HEK293 (cell line): ENCODE results near the gene SPOCK3.

Experiments
- CTCF ChIA-PET: fragments of 350-600 bp; formaldehyde crosslinking; extraction: SDS; loops from one replicate; lab custom pipeline; 2021; ENCODE audit warnings: antibody characterized with exemption; lab: Yijun Ruan, JAX
- POLR2A ChIA-PET: fragments of 300-600 bp; formaldehyde crosslinking; extraction: SDS; loops from one replicate; lab custom pipeline; 2020; ENCODE audit warnings: antibody characterized with exemption, inconsistent platforms; lab: Yijun Ruan, JAX
- H3K27ac ChIP-seq: fragments of 200-500 bp; sonication (Bioruptor generic); 2 replicates; pipeline ENCODE4 v1.5.1; 2014; ENCODE audit warnings: low read depth, low read length, control low read depth, inconsistent platforms; ENCODE audit errors: extremely low read depth
- H3K36me3 ChIP-seq, 2 experiments: fragments of 200-500 bp in 1 of 2; sonication (Bioruptor generic) in 1 of 2; 1 replicate in 1 of 2; 2 replicates in 1 of 2; pipeline ENCODE4 v1.5.1; 2014 to 2017; ENCODE audit warnings: inconsistent platforms in 2 of 2, low read length in 2 of 2; ENCODE audit not compliant: control insufficient read depth in 2 of 2, insufficient read depth in 1 of 2
- H3K4me1 ChIP-seq: fragments of 200-500 bp; sonication (Bioruptor generic); 2 replicates; pipeline ENCODE4 v1.5.1; 2014; ENCODE audit warnings: mild to moderate bottlenecking, low read length, inconsistent platforms; ENCODE audit not compliant: control insufficient read depth, insufficient read depth
- H3K4me3 ChIP-seq: 2 replicates; pipeline ENCODE4 v1.5.1; 2011; ENCODE audit warnings: low read depth, mild to moderate bottlenecking, control low read depth, low read length, moderate library complexity
- H3K9me3 ChIP-seq: fragments of 200-500 bp; sonication (Bioruptor generic); 2 replicates; pipeline ENCODE4 v1.5.1; 2014; ENCODE audit warnings: low read depth, low read length, inconsistent platforms; ENCODE audit not compliant: control insufficient read depth, insufficient read depth
- GFI1B ChIP-seq: fragments of 450-650 bp; formaldehyde crosslinking; IDR thresholded peaks from 2 replicates; pipeline ENCODE4 v1.5.1; 2016; ENCODE audit warnings: missing biosample characterization, missing genetic modification characterization
- OSR2 ChIP-seq: fragments of 450-650 bp; formaldehyde crosslinking; IDR thresholded peaks from 2 replicates; pipeline ENCODE4 v1.5.1; 2016; ENCODE audit warnings: missing biosample characterization, missing genetic modification characterization
- REPIN1 ChIP-seq: fragments of 450-650 bp; formaldehyde crosslinking; IDR thresholded peaks from 2 replicates; pipeline ENCODE4 v1.5.1; 2017; ENCODE audit warnings: missing biosample characterization, missing genetic modification characterization, low read depth
- SALL2 ChIP-seq: fragments of 450-650 bp; formaldehyde crosslinking; IDR thresholded peaks from 2 replicates; pipeline ENCODE4 v1.5.0; 2017; ENCODE audit warnings: missing biosample characterization, mild to moderate bottlenecking, missing genetic modification characterization, borderline replicate concordance
- SP3 ChIP-seq: fragments of 450-650 bp; formaldehyde crosslinking; IDR thresholded peaks from 2 replicates; pipeline ENCODE4 v1.5.1; 2016; ENCODE audit warnings: missing biosample characterization, missing genetic modification characterization
- SP7 ChIP-seq: fragments of 450-650 bp; formaldehyde crosslinking; IDR thresholded peaks from 2 replicates; pipeline ENCODE4 v1.5.1; 2016; ENCODE audit warnings: missing biosample characterization, missing genetic modification characterization
- ZBTB44 ChIP-seq: fragments of 450-650 bp; IDR thresholded peaks from 2 replicates; pipeline ENCODE4 v1.5.1; 2018; ENCODE audit warnings: missing biosample characterization, mild to moderate bottlenecking, missing genetic modification characterization
- ZBTB8A ChIP-seq: fragments of 450-650 bp; formaldehyde crosslinking; IDR thresholded peaks from 2 replicates; pipeline ENCODE4 v1.5.1; 2016; ENCODE audit warnings: missing biosample characterization, missing genetic modification characterization
- ZEB2 ChIP-seq: fragments of 450-650 bp; formaldehyde crosslinking; IDR thresholded peaks from 2 replicates; pipeline ENCODE4 v1.5.1; 2016; ENCODE audit warnings: missing biosample characterization, missing genetic modification characterization
- ZFHX2 ChIP-seq: fragments of 450-650 bp; formaldehyde crosslinking; conservative IDR thresholded peaks from 2 replicates; pipeline ENCODE4 v1.5.1; 2016; ENCODE audit warnings: missing biosample characterization, missing genetic modification characterization
- ZNF114 ChIP-seq: fragments of 450-650 bp; formaldehyde crosslinking; IDR thresholded peaks from 2 replicates; pipeline ENCODE4 v1.5.0; 2017; ENCODE audit warnings: missing biosample characterization, missing genetic modification characterization
- ZNF174 ChIP-seq: fragments of 450-650 bp; formaldehyde crosslinking; IDR thresholded peaks from 2 replicates; pipeline ENCODE4 v1.5.0; 2017; ENCODE audit warnings: missing biosample characterization, mild to moderate bottlenecking, missing genetic modification characterization
- ZNF280C ChIP-seq: fragments of 450-650 bp; formaldehyde crosslinking; IDR thresholded peaks from 2 replicates; pipeline ENCODE4 v1.5.1; 2016; ENCODE audit warnings: missing biosample characterization, missing genetic modification characterization
- ZNF292 ChIP-seq: fragments of 450-650 bp; formaldehyde crosslinking; IDR thresholded peaks from 2 replicates; pipeline ENCODE4 v1.5.1; 2016; ENCODE audit warnings: low read depth, missing biosample characterization, missing genetic modification characterization, borderline replicate concordance
- ZNF311 ChIP-seq: fragments of 450-650 bp; formaldehyde crosslinking; IDR thresholded peaks from 2 replicates; pipeline ENCODE4 v1.5.1; 2017; ENCODE audit warnings: missing biosample characterization, missing genetic modification characterization, borderline replicate concordance
- ZNF433 ChIP-seq: fragments of 450-650 bp; formaldehyde crosslinking; IDR thresholded peaks from 2 replicates; pipeline ENCODE4 v1.5.1; 2016; ENCODE audit warnings: missing biosample characterization, missing genetic modification characterization, low read depth
- ZNF510 ChIP-seq: fragments of 450-650 bp; formaldehyde crosslinking; IDR thresholded peaks from 2 replicates; pipeline ENCODE4 v1.5.1; 2018; ENCODE audit warnings: mild to moderate bottlenecking, missing genetic modification characterization, missing biosample characterization; ENCODE audit not compliant: insufficient replicate concordance
- ZNF514 ChIP-seq: fragments of 450-650 bp; formaldehyde crosslinking; IDR thresholded peaks from 2 replicates; pipeline ENCODE4 v1.5.1; 2016; ENCODE audit warnings: missing biosample characterization, missing genetic modification characterization
- ZNF830 ChIP-seq: fragments of 450-650 bp; IDR thresholded peaks from 2 replicates; pipeline ENCODE4 v1.5.0; 2018; ENCODE audit warnings: missing biosample characterization, missing genetic modification characterization, low read depth, mild to moderate bottlenecking, moderate library complexity
- ZNF843 ChIP-seq: fragments of 450-650 bp; formaldehyde crosslinking; IDR thresholded peaks from 2 replicates; pipeline ENCODE4 v1.5.1; 2016; ENCODE audit warnings: missing biosample characterization, missing genetic modification characterization
- TF ChIP-seq, protein P1 (sequence below): fragments of 450-650 bp; formaldehyde crosslinking; IDR thresholded peaks from 2 replicates; pipeline ENCODE4 v1.5.1; 2016; ENCODE audit warnings: missing biosample characterization, missing genetic modification characterization, low read depth
- TF ChIP-seq, protein P2 (sequence below): fragments of 450-650 bp; formaldehyde crosslinking; IDR thresholded peaks from 2 replicates; pipeline ENCODE4 v1.5.1; 2017; ENCODE audit warnings: missing biosample characterization, missing genetic modification characterization
- TF ChIP-seq, protein P3 (sequence below): fragments of 450-650 bp; formaldehyde crosslinking; IDR thresholded peaks from 2 replicates; pipeline ENCODE4 v1.5.1; 2016; ENCODE audit warnings: missing biosample characterization, missing genetic modification characterization
- TF ChIP-seq, protein P4 (sequence below): fragments of 450-650 bp; formaldehyde crosslinking; optimal IDR thresholded peaks from 2 replicates; pipeline ENCODE3; 2016; ENCODE audit warnings: missing biosample characterization, mild to moderate bottlenecking, missing genetic modification characterization

The SPOCK3 gene

DNA sequence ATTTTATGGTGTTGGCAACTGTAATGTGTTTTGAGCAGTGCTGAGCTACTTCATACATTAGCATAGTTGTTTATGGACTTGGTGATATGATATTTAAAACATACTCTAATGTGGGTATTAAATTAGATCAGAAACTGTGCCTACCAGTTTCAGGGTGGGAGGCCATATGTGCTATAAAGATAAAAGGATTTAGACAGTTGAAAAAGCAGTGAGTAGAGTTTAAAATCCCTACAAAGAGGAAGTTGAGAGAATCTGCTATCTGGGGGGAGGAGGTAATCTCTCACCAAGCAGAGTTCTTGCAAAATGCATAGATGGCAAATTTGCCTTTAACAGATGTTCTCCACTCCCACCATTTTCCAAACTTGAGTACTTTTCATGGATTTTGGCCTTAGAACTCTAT lies 154.5 kb downstream of the SPOCK3 start:
- TF ChIP-seq SP3 (tag by site-specific recombination) = no peak
- TF ChIP-seq REPIN1 (tag by site-specific recombination) = no peak
- no peak for TF ChIP-seq ZNF292 (tag by site-specific recombination)
- TF ChIP-seq, protein P1, sequence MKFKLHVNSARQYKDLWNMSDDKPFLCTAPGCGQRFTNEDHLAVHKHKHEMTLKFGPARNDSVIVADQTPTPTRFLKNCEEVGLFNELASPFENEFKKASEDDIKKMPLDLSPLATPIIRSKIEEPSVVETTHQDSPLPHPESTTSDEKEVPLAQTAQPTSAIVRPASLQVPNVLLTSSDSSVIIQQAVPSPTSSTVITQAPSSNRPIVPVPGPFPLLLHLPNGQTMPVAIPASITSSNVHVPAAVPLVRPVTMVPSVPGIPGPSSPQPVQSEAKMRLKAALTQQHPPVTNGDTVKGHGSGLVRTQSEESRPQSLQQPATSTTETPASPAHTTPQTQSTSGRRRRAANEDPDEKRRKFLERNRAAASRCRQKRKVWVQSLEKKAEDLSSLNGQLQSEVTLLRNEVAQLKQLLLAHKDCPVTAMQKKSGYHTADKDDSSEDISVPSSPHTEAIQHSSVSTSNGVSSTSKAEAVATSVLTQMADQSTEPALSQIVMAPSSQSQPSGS (tag by site-specific recombination) = no peak
- no peak for TF ChIP-seq ZNF114 (tag by site-specific recombination)
- no peak for TF ChIP-seq ZNF514 (tag by site-specific recombination)
- TF ChIP-seq ZNF843 (tag by site-specific recombination) = no peak
- TF ChIP-seq ZEB2 (tag by site-specific recombination) = no peak
- TF ChIP-seq ZNF433 (tag by site-specific recombination) = no peak
- TF ChIP-seq, protein P2, sequence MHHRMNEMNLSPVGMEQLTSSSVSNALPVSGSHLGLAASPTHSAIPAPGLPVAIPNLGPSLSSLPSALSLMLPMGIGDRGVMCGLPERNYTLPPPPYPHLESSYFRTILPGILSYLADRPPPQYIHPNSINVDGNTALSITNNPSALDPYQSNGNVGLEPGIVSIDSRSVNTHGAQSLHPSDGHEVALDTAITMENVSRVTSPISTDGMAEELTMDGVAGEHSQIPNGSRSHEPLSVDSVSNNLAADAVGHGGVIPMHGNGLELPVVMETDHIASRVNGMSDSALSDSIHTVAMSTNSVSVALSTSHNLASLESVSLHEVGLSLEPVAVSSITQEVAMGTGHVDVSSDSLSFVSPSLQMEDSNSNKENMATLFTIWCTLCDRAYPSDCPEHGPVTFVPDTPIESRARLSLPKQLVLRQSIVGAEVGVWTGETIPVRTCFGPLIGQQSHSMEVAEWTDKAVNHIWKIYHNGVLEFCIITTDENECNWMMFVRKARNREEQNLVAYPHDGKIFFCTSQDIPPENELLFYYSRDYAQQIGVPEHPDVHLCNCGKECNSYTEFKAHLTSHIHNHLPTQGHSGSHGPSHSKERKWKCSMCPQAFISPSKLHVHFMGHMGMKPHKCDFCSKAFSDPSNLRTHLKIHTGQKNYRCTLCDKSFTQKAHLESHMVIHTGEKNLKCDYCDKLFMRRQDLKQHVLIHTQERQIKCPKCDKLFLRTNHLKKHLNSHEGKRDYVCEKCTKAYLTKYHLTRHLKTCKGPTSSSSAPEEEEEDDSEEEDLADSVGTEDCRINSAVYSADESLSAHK (tag by site-specific recombination) = no peak
- TF ChIP-seq ZBTB44 = no peak
- TF ChIP-seq, protein P3, sequence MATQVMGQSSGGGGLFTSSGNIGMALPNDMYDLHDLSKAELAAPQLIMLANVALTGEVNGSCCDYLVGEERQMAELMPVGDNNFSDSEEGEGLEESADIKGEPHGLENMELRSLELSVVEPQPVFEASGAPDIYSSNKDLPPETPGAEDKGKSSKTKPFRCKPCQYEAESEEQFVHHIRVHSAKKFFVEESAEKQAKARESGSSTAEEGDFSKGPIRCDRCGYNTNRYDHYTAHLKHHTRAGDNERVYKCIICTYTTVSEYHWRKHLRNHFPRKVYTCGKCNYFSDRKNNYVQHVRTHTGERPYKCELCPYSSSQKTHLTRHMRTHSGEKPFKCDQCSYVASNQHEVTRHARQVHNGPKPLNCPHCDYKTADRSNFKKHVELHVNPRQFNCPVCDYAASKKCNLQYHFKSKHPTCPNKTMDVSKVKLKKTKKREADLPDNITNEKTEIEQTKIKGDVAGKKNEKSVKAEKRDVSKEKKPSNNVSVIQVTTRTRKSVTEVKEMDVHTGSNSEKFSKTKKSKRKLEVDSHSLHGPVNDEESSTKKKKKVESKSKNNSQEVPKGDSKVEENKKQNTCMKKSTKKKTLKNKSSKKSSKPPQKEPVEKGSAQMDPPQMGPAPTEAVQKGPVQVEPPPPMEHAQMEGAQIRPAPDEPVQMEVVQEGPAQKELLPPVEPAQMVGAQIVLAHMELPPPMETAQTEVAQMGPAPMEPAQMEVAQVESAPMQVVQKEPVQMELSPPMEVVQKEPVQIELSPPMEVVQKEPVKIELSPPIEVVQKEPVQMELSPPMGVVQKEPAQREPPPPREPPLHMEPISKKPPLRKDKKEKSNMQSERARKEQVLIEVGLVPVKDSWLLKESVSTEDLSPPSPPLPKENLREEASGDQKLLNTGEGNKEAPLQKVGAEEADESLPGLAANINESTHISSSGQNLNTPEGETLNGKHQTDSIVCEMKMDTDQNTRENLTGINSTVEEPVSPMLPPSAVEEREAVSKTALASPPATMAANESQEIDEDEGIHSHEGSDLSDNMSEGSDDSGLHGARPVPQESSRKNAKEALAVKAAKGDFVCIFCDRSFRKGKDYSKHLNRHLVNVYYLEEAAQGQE (tag by site-specific recombination) = no peak
- TF ChIP-seq OSR2 = no peak

GRCh38 chr4:167052631-167053091 lies 181.6 kb downstream of the SPOCK3 start:
- Histone ChIP-seq H3K9me3 (no peaks in the 10 kb centered on the region), H3K4me3 (no peak overlapping the region), H3K4me1 (no peaks in the 10 kb centered on the region), H3K27ac (no peak overlapping the region), H3K36me3 (no peaks in the 10 kb centered on the region)
- ChIA-PET POLR2A (no interaction called here), CTCF (no interaction called here)
- TF ChIP-seq ZFHX2 (tag by site-specific recombination) = no peak
- no peak for TF ChIP-seq GFI1B (tag by site-specific recombination)
- no peak for TF ChIP-seq SP7 (tag by site-specific recombination)
- no peak for TF ChIP-seq ZBTB8A (tag by site-specific recombination)
- no peak for TF ChIP-seq SALL2
- TF ChIP-seq, protein P4, sequence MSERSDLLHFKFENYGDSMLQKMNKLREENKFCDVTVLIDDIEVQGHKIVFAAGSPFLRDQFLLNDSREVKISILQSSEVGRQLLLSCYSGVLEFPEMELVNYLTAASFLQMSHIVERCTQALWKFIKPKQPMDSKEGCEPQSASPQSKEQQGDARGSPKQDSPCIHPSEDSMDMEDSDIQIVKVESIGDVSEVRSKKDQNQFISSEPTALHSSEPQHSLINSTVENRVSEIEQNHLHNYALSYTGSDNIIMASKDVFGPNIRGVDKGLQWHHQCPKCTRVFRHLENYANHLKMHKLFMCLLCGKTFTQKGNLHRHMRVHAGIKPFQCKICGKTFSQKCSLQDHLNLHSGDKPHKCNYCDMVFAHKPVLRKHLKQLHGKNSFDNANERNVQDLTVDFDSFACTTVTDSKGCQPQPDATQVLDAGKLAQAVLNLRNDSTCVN = no peak
- no peak for TF ChIP-seq ZNF510
- TF ChIP-seq ZNF830 (tag by site-specific recombination) = no peak
- no peak for TF ChIP-seq ZNF174 (tag by site-specific recombination)
- no peak for TF ChIP-seq ZNF280C (tag by site-specific recombination)
- TF ChIP-seq ZNF311 (tag by site-specific recombination) = no peak

More for the DNA sequence above, 154.5 kb downstream of the SPOCK3 start:
- H3K36me3 ChIP-seq = no peaks in the 10 kb centered on the region
- no peaks in the 10 kb centered on the region for H3K4me1 ChIP-seq
- POLR2A ChIA-PET = no interaction called here
- CTCF ChIA-PET = no interaction called here
- H3K4me3 ChIP-seq = no peak overlapping the region
- no peak overlapping the region for H3K27ac ChIP-seq
- no peaks in the 10 kb centered on the region for H3K9me3 ChIP-seq
